Right renal cortex interstitium (tissue), 3 donors: ENCODE results near the gene NECTIN4. TPM values are rescaled to one million over a fixed set of nuclear protein-coding genes. Genes with fewer than 3 reads are reported as not detected.

Source experiments
- DNase-seq, 3 donors: peaks; one replicate each; pipeline ENCODE4 v3.0.0-alpha.2; 2013; ENCODE audit warnings: low read depth in 3 of 3, low spot score in 2 of 3
- polyA plus RNA-seq, 3 donors: library from polyadenylated mRNA; unstranded; fragments of 120-200 nt; gene quantifications; one replicate each; pipeline ENCODE4 v1.2.1, GENCODE V29; 2013; ENCODE audit not compliant: insufficient read length in 3 of 3

NECTIN4 gene
- polyA plus RNA-seq, 3 donors = 1.4 to 3.9 (median 3.5) TPM

GRCh38 chr1:161113915-161114314, 24.6 kb upstream of the NECTIN4 start:
- DNase-seq = no peak

GRCh38 chr1:161111527-161111926, 22.2 kb upstream of the NECTIN4 start:
- DNase-seq = no peak

DNA sequence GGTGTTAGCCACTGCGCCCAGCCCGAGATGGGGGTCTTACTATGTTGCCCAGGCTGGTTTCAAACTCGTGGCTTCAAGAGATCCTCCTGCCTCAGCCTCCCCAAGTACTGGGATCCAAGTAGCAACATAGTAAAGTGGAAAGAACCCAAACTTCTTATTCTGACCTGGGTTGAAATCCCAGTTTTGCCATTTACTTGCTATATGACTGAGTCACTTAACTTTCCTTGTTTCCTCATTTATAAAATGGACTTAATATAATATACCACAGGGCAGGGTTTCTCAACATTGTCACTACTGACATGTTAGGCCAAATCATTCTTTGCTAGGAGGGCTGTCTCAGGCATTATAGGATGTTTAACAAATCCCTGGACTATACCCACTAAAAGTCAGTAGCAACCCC, 21.8 kb upstream of the NECTIN4 start:
- DNase-seq = no peak

GRCh38 chr1:161106431-161106830, 17.1 kb upstream of the NECTIN4 start:
- DNase-seq = no peak

GRCh38 chr1:161100556-161100955, 11.2 kb upstream of the NECTIN4 start:
- no peak for DNase-seq

GRCh38 chr1:161099090-161099802, 9.9 kb upstream of the NECTIN4 start:
- DNase-seq = no peak

- DNase-seq = peak; percentile 68 to 74 (median 72)
These were observed 9.1 kb upstream of the NECTIN4 start, which contains the start of gene KLHDC9 for GRCh38 chr1:161098210-161099068. KLHDC9 (plus strand) TSS chr1:161098361; CDS start chr1:161098536, 175 bp downstream.

DNA sequence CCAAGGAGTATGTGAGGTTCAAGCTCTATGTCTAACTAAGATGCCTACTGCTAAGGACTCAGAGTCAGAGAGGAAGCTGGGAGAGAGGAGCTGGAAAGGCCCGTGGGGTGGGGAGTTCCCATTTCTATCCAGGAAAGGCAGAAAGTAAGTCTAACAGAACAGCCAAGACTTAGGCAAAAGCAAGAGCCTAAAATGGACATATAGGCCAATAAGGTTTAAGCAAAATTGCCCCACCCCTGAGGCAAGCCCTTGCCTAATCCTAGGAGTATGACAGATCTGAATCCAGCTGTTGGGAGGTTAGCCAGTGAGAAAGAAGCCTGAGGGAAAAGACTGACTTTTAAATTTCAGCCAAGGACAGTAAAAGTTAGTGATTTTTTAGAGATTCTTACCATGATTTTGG, 7.2 kb upstream of the NECTIN4 start:
- no peak for DNase-seq

GRCh38 chr1:161096015-161096414, 6.7 kb upstream of the NECTIN4 start:
- no peak for DNase-seq

DNA sequence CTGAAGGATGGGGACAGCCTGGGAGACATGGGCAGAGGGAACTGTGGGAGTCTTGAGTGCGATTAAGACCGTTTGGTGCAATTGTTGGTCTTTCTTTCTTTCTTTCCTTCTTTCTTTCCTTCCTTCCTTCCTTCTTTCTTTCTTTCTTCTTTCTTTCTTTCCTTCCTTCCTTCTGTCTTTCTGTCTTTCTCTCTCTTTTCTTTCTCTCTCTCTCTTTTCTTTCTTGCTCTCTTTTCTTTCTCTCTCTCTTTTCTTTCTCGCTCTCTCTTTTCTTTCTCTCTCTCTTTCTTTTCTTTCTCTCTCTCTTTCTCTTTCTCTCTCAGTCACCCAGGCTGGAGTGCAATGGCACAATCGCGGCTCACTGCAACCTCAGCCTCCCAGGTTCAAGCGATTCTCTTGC, 5.9 kb upstream of the NECTIN4 start:
- DNase-seq = no peak

- DNase-seq = no peak
These were observed 5.1 kb upstream of the NECTIN4 start for GRCh38 chr1:161094481-161094880.

DNA sequence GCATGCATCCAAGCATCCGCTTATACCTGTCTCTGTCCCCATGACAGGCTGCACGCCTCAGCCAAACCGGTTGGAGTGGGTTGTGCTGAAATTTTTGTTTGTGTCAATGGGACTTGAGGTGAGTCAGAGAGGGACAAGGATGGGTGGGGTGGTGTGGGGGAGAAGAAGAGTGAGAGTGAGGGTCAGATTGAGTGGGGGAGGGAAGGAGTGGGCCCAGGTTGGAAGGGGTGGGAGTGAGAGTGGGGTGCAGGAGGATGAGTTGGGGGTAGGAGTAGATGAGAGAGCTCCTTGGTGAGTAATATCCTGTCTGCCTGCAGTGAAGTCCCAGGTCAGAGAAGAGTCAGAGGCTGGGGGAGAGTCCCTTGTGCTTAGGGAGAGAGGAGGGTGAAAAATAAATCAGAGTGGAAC, 3.3 kb upstream of the NECTIN4 start:
- no peak for DNase-seq

GRCh38 chr1:161091796-161092507, 2.6 kb upstream of the NECTIN4 start:
- no peak for DNase-seq

DNA sequence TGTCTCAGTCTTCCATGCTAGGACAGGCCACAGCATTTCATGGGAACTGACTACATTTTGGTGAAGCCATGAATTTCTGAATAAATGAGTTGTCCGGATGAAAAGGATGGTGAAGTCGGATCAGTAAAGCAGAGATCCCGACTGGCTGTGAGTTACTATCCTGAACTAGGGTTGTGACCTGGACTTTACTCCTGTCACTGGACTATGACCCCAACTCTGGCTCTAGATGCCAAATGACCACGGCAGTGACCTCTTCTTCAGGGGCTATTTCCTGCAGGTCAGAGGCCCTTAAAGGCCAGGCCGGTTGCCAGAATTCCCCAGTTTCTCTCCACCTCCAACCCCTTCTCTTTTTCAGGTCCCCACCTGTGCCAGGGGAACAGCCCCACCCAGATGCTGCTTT, 1.7 kb upstream of the NECTIN4 start:
- no peak for DNase-seq

DNA sequence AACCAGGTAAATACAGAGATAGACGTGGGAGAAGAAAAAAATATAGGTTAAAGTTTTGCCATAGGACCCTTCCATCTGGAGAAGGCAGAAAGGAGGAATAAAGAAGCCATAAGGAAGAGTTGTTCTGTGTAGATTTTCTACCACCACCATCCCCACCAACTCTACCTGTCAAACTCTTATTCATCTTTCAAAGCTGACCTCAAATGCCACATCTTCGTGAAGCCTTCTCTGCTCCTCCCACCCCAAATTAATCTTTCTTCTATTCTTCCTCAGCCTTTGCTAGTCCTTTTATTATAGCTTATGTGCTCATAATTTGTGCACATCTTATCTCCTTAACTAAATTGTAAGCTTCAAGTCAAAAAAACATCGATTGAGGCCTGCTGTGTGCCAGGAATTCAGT, 1.3 kb upstream of the NECTIN4 start:
- no peak for DNase-seq

- DNase-seq = no peak
These were observed 580 bp upstream of the NECTIN4 start for GRCh38 chr1:161089938-161090337.

DNA sequence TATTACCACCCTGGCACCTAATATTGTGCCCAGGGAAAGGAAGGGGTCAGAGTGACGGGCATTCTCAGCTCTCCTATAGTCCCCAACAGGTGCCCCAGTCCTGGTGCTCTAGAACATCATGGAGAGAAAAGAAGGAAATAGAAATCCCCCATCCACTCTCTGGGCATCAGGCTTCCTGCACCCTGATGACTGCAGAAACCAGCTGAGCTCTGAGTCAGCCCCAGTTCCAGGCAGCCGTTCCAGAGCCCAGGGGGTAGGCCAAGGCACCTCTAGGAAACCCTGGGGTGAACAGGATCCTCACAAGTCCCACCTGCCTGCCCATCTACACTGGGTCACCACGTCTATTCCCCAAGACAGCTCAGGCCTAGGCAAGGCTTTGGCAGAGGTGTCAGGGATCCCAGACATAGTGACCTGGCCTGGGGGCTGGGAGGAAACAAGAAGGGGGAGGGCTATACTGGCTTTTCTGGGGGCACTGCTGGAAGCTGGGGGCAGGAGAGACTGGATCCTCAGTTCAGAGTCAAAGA, 709 bp downstream of the NECTIN4 start:
- DNase-seq = no peak

DNA sequence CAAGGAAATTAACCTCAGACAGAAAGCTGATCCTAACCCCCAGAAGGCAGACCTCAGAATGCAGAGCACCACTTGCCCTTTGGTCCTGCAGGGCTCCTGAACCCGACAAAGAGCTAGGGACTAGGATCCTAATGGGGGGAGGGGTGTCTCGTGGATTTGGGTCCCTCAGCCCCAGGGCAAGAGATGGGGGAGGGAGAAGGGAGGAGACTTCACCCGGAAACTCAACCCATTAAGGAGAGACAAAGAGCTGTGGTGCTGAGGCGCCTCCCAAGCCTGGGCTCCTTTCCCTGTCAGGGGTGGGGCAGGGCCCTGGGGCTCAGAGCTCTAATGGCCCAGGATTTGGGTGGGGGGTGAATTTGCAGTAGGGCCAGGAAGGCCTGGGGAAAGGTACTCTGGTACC, 2.9 kb downstream of the NECTIN4 start:
- no peak for DNase-seq

DNA sequence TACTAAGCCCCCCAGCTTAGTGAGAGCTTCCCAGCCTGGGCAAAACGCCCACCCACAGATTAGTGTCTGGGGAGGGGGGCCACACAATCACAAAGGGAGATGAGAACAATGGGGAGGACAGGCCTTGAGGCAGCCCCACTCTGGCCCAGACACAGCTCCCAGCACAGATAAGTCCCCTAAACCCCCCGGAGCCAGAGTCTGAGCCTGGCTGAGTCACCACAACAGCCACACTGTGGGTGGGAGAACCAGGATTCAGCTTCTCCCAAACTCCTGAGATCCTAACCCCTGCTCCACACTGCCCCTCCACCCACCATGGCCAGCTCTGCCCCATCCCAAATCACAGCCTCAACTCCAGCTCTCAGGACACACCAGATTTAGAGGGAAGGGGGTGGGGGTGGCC, 4.2 kb downstream of the NECTIN4 start:
- DNase-seq = no peak

- DNase-seq = no peak
These were observed 4.8 kb downstream of the NECTIN4 start for GRCh38 chr1:161084597-161084988.
